Loucy (cell line): Measurements from ENCODE around the gene ADAMTS14.
"Not testable (repeated sequence)": the region's sequence is repeated elsewhere in the genome, so short reads cannot be mapped to it uniquely, and the experiment has no call there.

Source experiments
- H2AFZ ChIP-seq: fragments of 200-600 bp; sonication (generic); 2 replicates; pipeline ENCODE4 v1.6.0; 2016; ENCODE audit warnings: antibody characterized with exemption, mild to moderate bottlenecking, low read length, moderate library complexity
- H3F3A ChIP-seq: fragments of 200-600 bp; 2 replicates; pipeline ENCODE4 v1.6.0; 2016; ENCODE audit warnings: antibody characterized with exemption, low read depth, mild to moderate bottlenecking
- H3K27me3 ChIP-seq: fragments of 200-600 bp; sonication (generic); 2 replicates; pipeline ENCODE4 v1.6.1; 2014; ENCODE audit warnings: low read length, mild to moderate bottlenecking; ENCODE audit not compliant: insufficient read depth, poor library complexity, severe bottlenecking
- H3K36me3 ChIP-seq: fragments of 200-600 bp; sonication (generic); 2 replicates; pipeline ENCODE4 v1.6.1; 2016; ENCODE audit warnings: low read length; ENCODE audit not compliant: insufficient read depth
- H3K4me1 ChIP-seq: fragments of 200-600 bp; sonication (generic); 2 replicates; pipeline ENCODE4 v1.5.1; 2014; ENCODE audit warnings: low read length, mild to moderate bottlenecking; ENCODE audit not compliant: insufficient read depth, poor library complexity, severe bottlenecking
- H3K4me2 ChIP-seq: fragments of 200-600 bp; sonication (generic); 2 replicates; pipeline ENCODE4 v1.6.0; 2014; ENCODE audit warnings: antibody characterized with exemption, low read length, low read depth, mild to moderate bottlenecking; ENCODE audit not compliant: poor library complexity, severe bottlenecking
- H3K4me3 ChIP-seq: fragments of 200-600 bp; sonication (generic); 2 replicates; pipeline ENCODE4 v1.5.1; 2014; ENCODE audit warnings: low read length, mild to moderate bottlenecking, mixed read lengths; ENCODE audit not compliant: poor library complexity, severe bottlenecking
- H3K79me2 ChIP-seq: fragments of 200-600 bp; sonication (generic); 2 replicates; pipeline ENCODE4 v1.6.1; 2014; ENCODE audit warnings: low read length; ENCODE audit not compliant: insufficient read depth
- H3K9ac ChIP-seq: fragments of 200-600 bp; sonication (generic); 2 replicates; pipeline ENCODE4 v1.6.0; 2014; ENCODE audit warnings: mild to moderate bottlenecking, low read depth, low read length, moderate library complexity; ENCODE audit not compliant: poor library complexity, severe bottlenecking
- H3K9me2 ChIP-seq: fragments of 200-600 bp; sonication (generic); replicated peaks from 2 replicates; pipeline ENCODE4 v1.6.1; 2016; ENCODE audit warnings: low read depth, low read length, mixed read lengths
- H3K9me3 ChIP-seq: fragments of 200-600 bp; sonication (generic); 2 replicates; pipeline ENCODE4 v1.6.1; 2014; ENCODE audit warnings: mild to moderate bottlenecking, antibody characterized with exemption, low read length, low read depth; ENCODE audit not compliant: insufficient read depth
- H4K20me1 ChIP-seq: fragments of 200-600 bp; sonication (generic); 2 replicates; pipeline ENCODE4 v1.6.0; 2014; ENCODE audit warnings: antibody characterized with exemption, low read length, mild to moderate bottlenecking; ENCODE audit not compliant: insufficient read depth, poor library complexity, severe bottlenecking
- EZH2phosphoT487 ChIP-seq: fragments of 200-600 bp; IDR thresholded peaks from 2 replicates; pipeline ENCODE4 v1.6.1; 2018; ENCODE audit warnings: antibody characterized with exemption, mild to moderate bottlenecking, moderate library complexity, borderline replicate concordance
- TF ChIP-seq, protein P1 (sequence below): fragments of 200-600 bp; sonication (generic); conservative IDR thresholded peaks from 2 replicates; pipeline ENCODE4 v1.5.1; 2014; ENCODE audit warnings: mild to moderate bottlenecking, antibody characterized with exemption, low read length

Gene ADAMTS14

DNA sequence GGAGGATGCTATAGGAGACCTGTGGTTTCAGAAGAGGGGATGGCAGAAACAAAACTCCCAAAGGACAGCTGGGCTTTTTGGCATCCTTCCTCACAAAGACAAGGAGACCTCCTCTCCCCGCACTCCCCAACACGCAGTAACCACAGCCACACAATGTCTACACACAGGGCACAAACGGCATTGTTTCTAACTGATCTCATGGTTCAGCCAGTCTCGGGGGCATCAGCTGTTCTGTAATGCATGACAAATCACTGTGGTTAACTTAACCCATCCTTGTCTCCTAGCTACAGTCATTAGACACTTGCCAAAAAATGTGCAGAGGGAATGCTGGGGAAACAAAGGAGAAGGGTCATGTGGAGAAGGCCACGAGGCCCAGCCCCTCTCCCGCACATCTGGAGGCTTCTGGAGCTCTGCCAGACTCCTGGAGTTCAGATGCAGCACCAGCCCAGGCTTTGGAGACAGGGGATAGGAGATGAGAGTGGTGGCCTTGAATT lies 7.6 kb upstream of the ADAMTS14 start:
- no peaks in the 10 kb centered on the region for H3K27me3 ChIP-seq
- H3K4me2 ChIP-seq: no peak overlapping the region
- TF ChIP-seq, protein P1, sequence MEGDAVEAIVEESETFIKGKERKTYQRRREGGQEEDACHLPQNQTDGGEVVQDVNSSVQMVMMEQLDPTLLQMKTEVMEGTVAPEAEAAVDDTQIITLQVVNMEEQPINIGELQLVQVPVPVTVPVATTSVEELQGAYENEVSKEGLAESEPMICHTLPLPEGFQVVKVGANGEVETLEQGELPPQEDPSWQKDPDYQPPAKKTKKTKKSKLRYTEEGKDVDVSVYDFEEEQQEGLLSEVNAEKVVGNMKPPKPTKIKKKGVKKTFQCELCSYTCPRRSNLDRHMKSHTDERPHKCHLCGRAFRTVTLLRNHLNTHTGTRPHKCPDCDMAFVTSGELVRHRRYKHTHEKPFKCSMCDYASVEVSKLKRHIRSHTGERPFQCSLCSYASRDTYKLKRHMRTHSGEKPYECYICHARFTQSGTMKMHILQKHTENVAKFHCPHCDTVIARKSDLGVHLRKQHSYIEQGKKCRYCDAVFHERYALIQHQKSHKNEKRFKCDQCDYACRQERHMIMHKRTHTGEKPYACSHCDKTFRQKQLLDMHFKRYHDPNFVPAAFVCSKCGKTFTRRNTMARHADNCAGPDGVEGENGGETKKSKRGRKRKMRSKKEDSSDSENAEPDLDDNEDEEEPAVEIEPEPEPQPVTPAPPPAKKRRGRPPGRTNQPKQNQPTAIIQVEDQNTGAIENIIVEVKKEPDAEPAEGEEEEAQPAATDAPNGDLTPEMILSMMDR: no peak
- TF ChIP-seq EZH2phosphoT487: no peak
- no peaks in the 10 kb centered on the region for H3K36me3 ChIP-seq
- H3K9ac ChIP-seq: no peak overlapping the region
- H4K20me1 ChIP-seq: no peaks in the 10 kb centered on the region
- peaks cover 8% of the 10 kb centered on the region for H3K4me1 ChIP-seq
- H3K79me2 ChIP-seq: no peaks in the 10 kb centered on the region
- H3K9me2 ChIP-seq: no peaks in the 10 kb centered on the region
- no peak overlapping the region for H3K4me3 ChIP-seq
- no peaks in the 10 kb centered on the region for H3K9me3 ChIP-seq
- no peaks in the 10 kb centered on the region for H3F3A ChIP-seq
- no peak overlapping the region for H2AFZ ChIP-seq

DNA sequence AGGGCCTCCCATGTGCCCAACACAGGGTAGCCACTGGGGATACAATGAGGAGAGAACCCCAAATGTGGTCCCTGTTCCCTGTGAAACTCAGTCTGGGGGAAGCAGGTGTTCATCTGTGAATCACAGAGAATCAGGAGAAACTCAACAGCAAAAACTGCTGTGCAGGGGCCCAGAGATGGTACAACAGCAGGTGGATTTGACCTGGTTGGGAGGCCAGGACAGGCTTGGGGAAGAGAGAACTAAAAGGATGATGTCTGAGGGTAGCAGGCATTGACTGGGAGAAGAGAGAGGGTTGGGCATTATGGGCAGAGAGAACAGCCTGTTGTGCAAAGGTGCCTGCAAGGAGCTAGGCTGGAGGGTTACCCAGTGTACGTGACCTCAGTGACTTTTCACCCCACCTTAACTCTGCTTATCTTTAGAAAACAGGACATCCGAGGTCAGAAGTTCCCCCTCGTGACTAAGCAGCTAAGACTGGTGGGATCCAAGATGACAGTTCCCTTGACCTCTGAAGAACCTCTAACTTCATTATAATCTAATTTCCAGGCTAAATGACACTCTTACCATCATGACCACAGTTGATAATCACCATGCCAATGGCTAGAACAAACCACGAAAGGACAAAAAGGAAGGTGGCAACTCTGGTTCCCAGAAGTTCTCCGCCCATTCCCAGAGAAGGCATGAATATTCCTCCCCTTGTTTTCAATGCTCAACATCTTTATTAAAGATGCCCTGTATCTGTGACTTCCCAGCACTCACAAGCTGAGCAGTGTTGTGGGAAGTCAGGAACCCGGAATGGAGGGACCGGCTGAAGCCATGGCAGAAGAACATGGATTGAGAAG lies 5.1 kb upstream of the ADAMTS14 start:
- no peaks in the 10 kb centered on the region for H3K79me2 ChIP-seq
- H3K4me1 ChIP-seq: peaks cover 8% of the 10 kb centered on the region
- no peaks in the 10 kb centered on the region for H3K27me3 ChIP-seq
- no peak overlapping the region for H3K4me2 ChIP-seq
- H4K20me1 ChIP-seq: no peaks in the 10 kb centered on the region
- H2AFZ ChIP-seq: no peak overlapping the region
- TF ChIP-seq, protein P1: no peak
- no peak for TF ChIP-seq EZH2phosphoT487
- no peak overlapping the region for H3K9ac ChIP-seq
- H3F3A ChIP-seq: no peaks in the 10 kb centered on the region
- no peaks in the 10 kb centered on the region for H3K9me2 ChIP-seq
- H3K36me3 ChIP-seq: no peaks in the 10 kb centered on the region
- H3K9me3 ChIP-seq: no peaks in the 10 kb centered on the region
- H3K4me3 ChIP-seq: no peak overlapping the region

DNA sequence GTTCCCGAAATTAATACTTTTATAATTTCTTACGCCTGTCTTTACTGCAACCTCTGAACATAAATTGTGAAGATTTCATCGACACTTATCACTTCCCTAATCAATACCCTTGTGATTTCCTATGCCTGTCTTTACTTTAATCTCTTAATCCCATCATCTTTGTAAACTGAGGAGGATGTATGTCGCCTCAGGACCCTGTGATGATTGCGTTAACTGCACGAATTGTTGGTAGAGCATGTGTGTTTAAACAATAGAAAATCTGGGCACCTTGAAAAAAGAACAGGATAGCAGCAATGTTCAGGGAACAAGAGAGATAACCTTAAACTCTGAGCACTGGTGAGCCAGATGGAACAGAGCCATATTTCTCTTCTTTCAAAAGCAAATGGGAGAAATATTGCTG lies 4.5 kb upstream of the ADAMTS14 start:
- H2AFZ ChIP-seq, H3K9me2 ChIP-seq, H3K4me3 ChIP-seq, H3K4me2 ChIP-seq, H3K9ac ChIP-seq, H3K4me1 ChIP-seq, H3K36me3 ChIP-seq, H3K27me3 ChIP-seq, H3K79me2 ChIP-seq, H3K9me3 ChIP-seq, H3F3A ChIP-seq, H4K20me1 ChIP-seq: not testable (repeated sequence)

DNA sequence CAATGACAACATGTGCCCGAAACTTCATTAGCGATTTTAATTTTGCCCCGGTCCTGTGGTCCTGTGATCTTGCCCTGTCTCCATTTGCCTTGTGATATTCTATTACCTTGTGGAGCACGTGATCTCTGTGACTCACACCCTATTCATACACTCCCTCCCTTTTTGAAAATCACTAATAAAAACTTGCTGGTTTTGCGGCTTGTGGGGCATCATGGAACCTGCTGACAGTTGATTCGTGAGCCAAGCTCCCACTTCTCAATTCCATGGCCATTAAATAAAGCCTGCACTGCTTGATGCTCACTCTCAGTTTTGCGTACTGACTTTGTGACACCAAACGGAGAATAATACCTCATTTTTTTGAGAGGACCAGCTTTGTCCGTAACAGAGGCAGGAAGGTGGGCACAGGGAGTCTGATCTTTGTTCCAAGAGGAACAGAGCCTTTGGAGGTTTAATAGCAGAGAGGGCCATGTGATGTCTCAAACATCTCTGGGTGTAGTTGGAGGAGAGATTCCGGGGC lies 3.8 kb upstream of the ADAMTS14 start:
- no peak overlapping the region for H3K4me2 ChIP-seq
- H3K27me3 ChIP-seq: no peaks in the 10 kb centered on the region
- H3K36me3 ChIP-seq: no peaks in the 10 kb centered on the region
- H3F3A ChIP-seq: no peaks in the 10 kb centered on the region
- no peaks in the 10 kb centered on the region for H3K9me3 ChIP-seq
- H4K20me1 ChIP-seq: no peaks in the 10 kb centered on the region
- peaks cover 8% of the 10 kb centered on the region for H3K4me1 ChIP-seq
- H3K9ac ChIP-seq: no peak overlapping the region
- no peaks in the 10 kb centered on the region for H3K79me2 ChIP-seq
- no peak overlapping the region for H2AFZ ChIP-seq
- H3K9me2 ChIP-seq: no peaks in the 10 kb centered on the region
- TF ChIP-seq EZH2phosphoT487: no peak
- TF ChIP-seq, protein P1: no peak
- H3K4me3 ChIP-seq: no peak overlapping the region
